ENCODE data around the gene NEDD4L. TPM values are rescaled to one million over a fixed set of nuclear protein-coding genes. Genes with fewer than 3 reads are reported as not detected.

Gene NEDD4L
- total and polyA plus RNA-seq, 2 experiments from 2014 or later: 36.2 to 72.3 TPM

GRCh38 chr18:58195278-58195765, 151.3 kb downstream of the NEDD4L start:
- peak overlapping the region; percentile 80 for H3K4me2 ChIP-seq
- H3K36me3 ChIP-seq (ENCODE audit: insufficient read depth): no peaks in the 10 kb centered on the region
- peak; percentile 67 for ATAC-seq
- peak overlapping the region; percentile 89 for H3K27ac Mint-ChIP-seq
- peak; percentile 80 for DNase-seq (ENCODE audit: low spot score)
- H2AFZ ChIP-seq: no peak overlapping the region
- TF ChIP-seq NANOG (IDR thresholded peaks at IDR 0.05; ENCODE audit: borderline replicate concordance) (no peak), POLR2AphosphoS5 (IDR thresholded peaks at IDR 0.05; ENCODE audit: low read depth) (peak; percentile 32; the same call in 1 of the 2 replicates), STAT1 (IDR thresholded peaks at IDR 0.05; ENCODE audit: unreplicated experiment) (no peak), ZNF114 (CRISPR knock-in tag; IDR thresholded peaks at IDR 0.05) (no peak), EZH2 (IDR thresholded peaks at IDR 0.05; ENCODE audit: low read depth, unreplicated experiment) (no peak), CREB1 (CRISPR knock-in tag; IDR thresholded peaks at IDR 0.05; ENCODE audit: low read depth) (no peak), JUNB (IDR thresholded peaks at IDR 0.05; ENCODE audit: unreplicated experiment) (no peak), ZNF462 (CRISPR knock-in tag; IDR thresholded peaks at IDR 0.05) (no peak), ETS1 (IDR thresholded peaks at IDR 0.05) (0 out of 2 replicates have a peak, but pooled peaks have one; percentile 37)
- TF ChIP-seq, protein P1, sequence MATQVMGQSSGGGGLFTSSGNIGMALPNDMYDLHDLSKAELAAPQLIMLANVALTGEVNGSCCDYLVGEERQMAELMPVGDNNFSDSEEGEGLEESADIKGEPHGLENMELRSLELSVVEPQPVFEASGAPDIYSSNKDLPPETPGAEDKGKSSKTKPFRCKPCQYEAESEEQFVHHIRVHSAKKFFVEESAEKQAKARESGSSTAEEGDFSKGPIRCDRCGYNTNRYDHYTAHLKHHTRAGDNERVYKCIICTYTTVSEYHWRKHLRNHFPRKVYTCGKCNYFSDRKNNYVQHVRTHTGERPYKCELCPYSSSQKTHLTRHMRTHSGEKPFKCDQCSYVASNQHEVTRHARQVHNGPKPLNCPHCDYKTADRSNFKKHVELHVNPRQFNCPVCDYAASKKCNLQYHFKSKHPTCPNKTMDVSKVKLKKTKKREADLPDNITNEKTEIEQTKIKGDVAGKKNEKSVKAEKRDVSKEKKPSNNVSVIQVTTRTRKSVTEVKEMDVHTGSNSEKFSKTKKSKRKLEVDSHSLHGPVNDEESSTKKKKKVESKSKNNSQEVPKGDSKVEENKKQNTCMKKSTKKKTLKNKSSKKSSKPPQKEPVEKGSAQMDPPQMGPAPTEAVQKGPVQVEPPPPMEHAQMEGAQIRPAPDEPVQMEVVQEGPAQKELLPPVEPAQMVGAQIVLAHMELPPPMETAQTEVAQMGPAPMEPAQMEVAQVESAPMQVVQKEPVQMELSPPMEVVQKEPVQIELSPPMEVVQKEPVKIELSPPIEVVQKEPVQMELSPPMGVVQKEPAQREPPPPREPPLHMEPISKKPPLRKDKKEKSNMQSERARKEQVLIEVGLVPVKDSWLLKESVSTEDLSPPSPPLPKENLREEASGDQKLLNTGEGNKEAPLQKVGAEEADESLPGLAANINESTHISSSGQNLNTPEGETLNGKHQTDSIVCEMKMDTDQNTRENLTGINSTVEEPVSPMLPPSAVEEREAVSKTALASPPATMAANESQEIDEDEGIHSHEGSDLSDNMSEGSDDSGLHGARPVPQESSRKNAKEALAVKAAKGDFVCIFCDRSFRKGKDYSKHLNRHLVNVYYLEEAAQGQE (IDR thresholded peaks at IDR 0.05; ENCODE audit: unreplicated experiment): no peak
- no peaks in the 10 kb centered on the region for H3F3A ChIP-seq (replicated peaks; ENCODE audit: low read depth)
- no peaks in the 10 kb centered on the region for H3K9me2 ChIP-seq (ENCODE audit: insufficient read depth)
- H3K27me3 ChIP-seq (ENCODE audit: insufficient read depth): no peaks in the 10 kb centered on the region
- peak overlapping the region; percentile 83 for H3K27ac ChIP-seq (ENCODE audit: low read depth)
- peaks cover 58% of the 10 kb centered on the region for H3K4me1 Mint-ChIP-seq
- H4K20me1 ChIP-seq (replicated peaks; ENCODE audit: insufficient read depth): peaks cover 3% of the 10 kb centered on the region; the same call in 1 of the 2 replicates
- no peaks in the 10 kb centered on the region for H3K36me3 Mint-ChIP-seq (ENCODE audit: low read depth)
- peak overlapping the region; percentile 91 for H3K4me3 Mint-ChIP-seq
- H3K79me2 ChIP-seq (replicated peaks; ENCODE audit: insufficient read depth): peaks cover 71% of the 10 kb centered on the region
- H3K27me3 Mint-ChIP-seq (ENCODE audit: insufficient read depth, low read depth, poor library complexity): peaks cover 3% of the 10 kb centered on the region
- H3K9me3 Mint-ChIP-seq: no peaks in the 10 kb centered on the region
- H3K4me3 ChIP-seq: peak overlapping the region; percentile 69
- H3K4me1 ChIP-seq (ENCODE audit: insufficient read depth): peaks cover 33% of the 10 kb centered on the region
